ENCODE measurements around the gene TBC1D7.

- no peak for TF ChIP-seq CTCF (IDR thresholded peaks at IDR 0.05)
- TF ChIP-seq POLR2A (IDR thresholded peaks at IDR 0.05; ENCODE audit: low read depth): no peak
- TF ChIP-seq EP300 (IDR thresholded peaks at IDR 0.05): no peak
- TF ChIP-seq POLR2AphosphoS5 (IDR thresholded peaks at IDR 0.05): no peak
These were observed 71.9 kb downstream of the TBC1D7 start for GRCh38 chr6:13256266-13257001.

All from esophagus muscularis mucosa (tissue), 4 donors.